BLaER1 (cell line): ENCODE data around the gene TIMP2.

ENCODE experiments used
- H3K27ac ChIP-seq: shearing (Covaris generic); formaldehyde crosslinking; 2 replicates; pipeline ENCODE4 v1.8.1; 2022
- H3K27me3 ChIP-seq: shearing (Covaris generic); formaldehyde crosslinking; 2 replicates; pipeline ENCODE4 v1.8.1; 2022
- H3K36me3 ChIP-seq: shearing (Covaris generic); formaldehyde crosslinking; 2 replicates; pipeline ENCODE4 v1.8.1; 2022
- H3K4me1 ChIP-seq: shearing (Covaris generic); formaldehyde crosslinking; 2 replicates; pipeline ENCODE4 v1.8.1; 2022
- H3K4me2 ChIP-seq: shearing (Covaris generic); formaldehyde crosslinking; 2 replicates; pipeline ENCODE4 v1.8.1; 2022
- H3K4me3 ChIP-seq: shearing (Covaris generic); formaldehyde crosslinking; 2 replicates; pipeline ENCODE4 v1.8.1; 2022
- H3K9ac ChIP-seq: shearing (Covaris generic); formaldehyde crosslinking; 2 replicates; pipeline ENCODE4 v1.8.1; 2022
- H3K9me3 ChIP-seq: shearing (Covaris generic); formaldehyde crosslinking; 2 replicates; pipeline ENCODE4 v1.8.1; 2022
- H4K20me1 ChIP-seq: shearing (Covaris generic); formaldehyde crosslinking; 2 replicates; pipeline ENCODE4 v1.8.1; 2022
- Cebpa-rat ChIP-seq: shearing (Covaris generic); IDR thresholded peaks from 2 replicates; pipeline ENCODE4 v1.8.1; 2022

Gene TIMP2

GRCh38 chr17:78862073-78863023 is 62.8 kb downstream of the TIMP2 start:
- no peak for TF ChIP-seq Cebpa-rat
- H3K4me2 ChIP-seq, result no peak overlapping the region
- no peaks in the 10 kb centered on the region for H3K27me3 ChIP-seq
- no peaks in the 10 kb centered on the region for H3K9me3 ChIP-seq
- no peak overlapping the region for H3K27ac ChIP-seq
- H3K36me3 ChIP-seq, result peaks cover 69% of the 10 kb centered on the region
- no peak overlapping the region for H3K4me3 ChIP-seq
- H4K20me1 ChIP-seq, result 0 out of 2 replicates have a peak, but pooled peaks cover 5% of the 10 kb centered on the region
- no peak overlapping the region for H3K9ac ChIP-seq
- H3K4me1 ChIP-seq, result peaks cover 6% of the 10 kb centered on the region

- H3K9ac ChIP-seq, result no peak overlapping the region
- no peak for TF ChIP-seq Cebpa-rat
- H3K4me2 ChIP-seq, result no peak overlapping the region
- no peak overlapping the region for H3K4me3 ChIP-seq
- peaks cover 73% of the 10 kb centered on the region for H3K36me3 ChIP-seq
- H3K27me3 ChIP-seq, result no peaks in the 10 kb centered on the region
- no peaks in the 10 kb centered on the region for H3K9me3 ChIP-seq
- H3K4me1 ChIP-seq, result peaks cover 5% of the 10 kb centered on the region
- peaks cover 5% of the 10 kb centered on the region; the same call in 1 of the 2 replicates for H4K20me1 ChIP-seq
- no peak overlapping the region for H3K27ac ChIP-seq
These were observed 64.0 kb downstream of the TIMP2 start for GRCh38 chr17:78861229-78861628.

GRCh38 chr17:78859051-78859450 is 66.1 kb downstream of the TIMP2 start:
- Histone ChIP-seq H3K9me3 (no peaks in the 10 kb centered on the region), H3K9ac (no peak overlapping the region), H3K4me3 (no peak overlapping the region), H3K36me3 (peaks cover 84% of the 10 kb centered on the region), H3K27me3 (no peaks in the 10 kb centered on the region), H3K27ac (no peak overlapping the region), H3K4me1 (no peaks in the 10 kb centered on the region), H3K4me2 (no peak overlapping the region), H4K20me1 (peaks cover 5% of the 10 kb centered on the region; the same call in 1 of the 2 replicates)
- no peak for TF ChIP-seq Cebpa-rat

GRCh38 chr17:78857266-78857665 is 67.9 kb downstream of the TIMP2 start:
- H3K4me1 ChIP-seq, result no peaks in the 10 kb centered on the region
- no peaks in the 10 kb centered on the region for H3K27me3 ChIP-seq
- peaks cover 82% of the 10 kb centered on the region for H3K36me3 ChIP-seq
- H4K20me1 ChIP-seq, result peaks cover 5% of the 10 kb centered on the region; the same call in 1 of the 2 replicates
- H3K4me2 ChIP-seq, result no peak overlapping the region
- H3K9me3 ChIP-seq, result no peaks in the 10 kb centered on the region
- no peak overlapping the region for H3K27ac ChIP-seq
- TF ChIP-seq Cebpa-rat, result no peak
- H3K4me3 ChIP-seq, result no peak overlapping the region
- H3K9ac ChIP-seq, result no peak overlapping the region

- Histone ChIP-seq H3K27ac (no peak overlapping the region), H3K4me1 (no peaks in the 10 kb centered on the region), H3K9ac (no peak overlapping the region), H3K4me3 (no peak overlapping the region), H3K36me3 (peaks cover 68% of the 10 kb centered on the region), H3K4me2 (no peak overlapping the region), H3K27me3 (no peaks in the 10 kb centered on the region), H4K20me1 (peaks cover 5% of the 10 kb centered on the region; the same call in 1 of the 2 replicates), H3K9me3 (no peaks in the 10 kb centered on the region)
- no peak for TF ChIP-seq Cebpa-rat
These were observed 69.5 kb downstream of the TIMP2 start for GRCh38 chr17:78855561-78856165.

DNA sequence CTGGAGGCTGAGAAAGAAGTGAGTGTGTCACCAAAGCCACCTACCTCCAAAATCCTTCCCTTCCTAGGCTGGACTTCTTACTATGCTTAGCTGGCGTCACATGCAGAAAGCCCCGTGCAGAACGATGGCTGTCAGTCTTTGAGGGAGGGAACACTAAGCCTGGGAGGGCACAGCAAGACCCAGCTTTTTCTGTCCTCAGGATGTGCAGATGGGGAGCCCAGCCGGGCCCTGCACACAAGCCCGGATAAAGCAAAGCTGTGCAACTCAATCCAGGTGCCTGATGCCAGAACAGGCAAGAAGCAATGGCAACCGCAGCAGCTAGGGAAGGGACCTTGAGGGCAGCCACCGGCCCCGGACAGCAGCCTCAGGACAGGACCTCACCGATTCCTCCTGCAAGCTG is 70.7 kb downstream of the TIMP2 start:
- Histone ChIP-seq H4K20me1 (no peaks in the 10 kb centered on the region; the same call in 1 of the 2 replicates), H3K36me3 (peaks cover 62% of the 10 kb centered on the region), H3K4me3 (no peak overlapping the region), H3K4me2 (no peak overlapping the region), H3K27ac (no peak overlapping the region), H3K27me3 (no peaks in the 10 kb centered on the region), H3K4me1 (no peaks in the 10 kb centered on the region), H3K9me3 (no peaks in the 10 kb centered on the region), H3K9ac (no peak overlapping the region)
- no peak for TF ChIP-seq Cebpa-rat

- no peak for TF ChIP-seq Cebpa-rat
- no peak overlapping the region for H3K4me3 ChIP-seq
- no peaks in the 10 kb centered on the region for H3K4me1 ChIP-seq
- H3K4me2 ChIP-seq, result no peak overlapping the region
- H3K27ac ChIP-seq, result no peak overlapping the region
- peaks cover 62% of the 10 kb centered on the region for H3K36me3 ChIP-seq
- H3K9ac ChIP-seq, result no peak overlapping the region
- no peaks in the 10 kb centered on the region for H3K27me3 ChIP-seq
- H3K9me3 ChIP-seq, result no peaks in the 10 kb centered on the region
- H4K20me1 ChIP-seq, result no peaks in the 10 kb centered on the region; the same call in 1 of the 2 replicates
These were observed 71.2 kb downstream of the TIMP2 start for GRCh38 chr17:78853926-78854394.

- Histone ChIP-seq H3K27me3 (no peaks in the 10 kb centered on the region), H3K9me3 (no peaks in the 10 kb centered on the region), H3K4me2 (no peak overlapping the region), H4K20me1 (no peaks in the 10 kb centered on the region; the same call in 1 of the 2 replicates), H3K36me3 (peaks cover 51% of the 10 kb centered on the region), H3K27ac (no peak overlapping the region), H3K4me3 (no peak overlapping the region), H3K4me1 (no peaks in the 10 kb centered on the region), H3K9ac (no peak overlapping the region)
- no peak for TF ChIP-seq Cebpa-rat
These were observed 72.5 kb downstream of the TIMP2 start for GRCh38 chr17:78852709-78853121.

GRCh38 chr17:78849026-78849425 is 76.2 kb downstream of the TIMP2 start:
- no peak overlapping the region for H3K4me2 ChIP-seq
- no peaks in the 10 kb centered on the region for H3K9me3 ChIP-seq
- H3K9ac ChIP-seq, result no peak overlapping the region
- peaks cover 6% of the 10 kb centered on the region for H3K4me1 ChIP-seq
- no peak overlapping the region for H3K4me3 ChIP-seq
- no peak for TF ChIP-seq Cebpa-rat
- no peak overlapping the region for H3K27ac ChIP-seq
- no peaks in the 10 kb centered on the region for H4K20me1 ChIP-seq
- H3K36me3 ChIP-seq, result peaks cover 16% of the 10 kb centered on the region
- H3K27me3 ChIP-seq, result no peaks in the 10 kb centered on the region

DNA sequence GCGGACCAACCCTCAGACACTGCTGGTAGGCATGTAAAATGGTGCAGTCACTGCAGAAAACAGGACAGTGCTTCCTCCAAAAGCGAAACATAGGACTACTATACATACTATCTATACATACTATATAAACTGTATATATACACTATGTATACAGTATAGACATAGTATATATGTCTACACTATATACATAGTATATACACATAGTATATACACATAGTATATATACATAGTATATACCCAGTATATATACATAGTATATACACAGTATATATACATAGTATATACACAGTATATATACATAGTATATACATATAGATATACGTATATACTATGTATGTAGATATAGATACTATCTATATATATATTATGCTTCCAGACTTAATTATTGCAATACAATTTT is 78.1 kb downstream of the TIMP2 start:
- Histone ChIP-seq H3K27ac (no peak overlapping the region), H3K4me1 (peaks cover 21% of the 10 kb centered on the region), H3K9me3 (no peaks in the 10 kb centered on the region), H3K36me3 (no peaks in the 10 kb centered on the region), H3K27me3 (no peaks in the 10 kb centered on the region), H3K4me3 (no peak overlapping the region), H3K4me2 (no peak overlapping the region), H3K9ac (no peak overlapping the region), H4K20me1 (no peaks in the 10 kb centered on the region)
- no peak for TF ChIP-seq Cebpa-rat
